ENCODE results near the gene SYT2. TPM values are rescaled to one million over a fixed set of nuclear protein-coding genes. Genes with fewer than 3 reads are reported as not detected.
"Not testable (repeated sequence)": the region's sequence is repeated elsewhere in the genome, so short reads cannot be mapped to it uniquely, and the experiment has no call there.

Gene SYT2
- total RNA-seq, 1 experiment from 2014 or later: 0.06 TPM

GRCh38 chr1:202568410-202568809, 141.8 kb downstream of the SYT2 start:
- Histone ChIP-seq H3K9me3 (replicated peaks) (no peaks in the 10 kb centered on the region), H3K36me3 (no peaks in the 10 kb centered on the region; the same call in none of the 2 replicates), H3K4me3 (no peak overlapping the region), H3K27me3 (no peaks in the 10 kb centered on the region), H3K27ac (no peak overlapping the region), H3K4me1 (0 out of 2 replicates have a peak, but pooled peaks cover 4% of the 10 kb centered on the region)
- no peak for DNase-seq

- H3K4me3 ChIP-seq: no peak overlapping the region
- H3K36me3 ChIP-seq: no peaks in the 10 kb centered on the region; the same call in none of the 2 replicates
- no peak overlapping the region for H3K27ac ChIP-seq
- no peaks in the 10 kb centered on the region for H3K27me3 ChIP-seq
- DNase-seq: no peak
- no peaks in the 10 kb centered on the region for H3K9me3 ChIP-seq (replicated peaks)
- 0 out of 2 replicates have a peak, but pooled peaks cover 4% of the 10 kb centered on the region for H3K4me1 ChIP-seq
Observed at GRCh38 chr1:202567738-202568137, 142.5 kb downstream of the SYT2 start.

- no peak overlapping the region for H3K27ac ChIP-seq
- DNase-seq: no peak
Observed at GRCh38 chr1:202565890-202566602, 144.2 kb downstream of the SYT2 start.

GRCh38 chr1:202564958-202565495, 145.2 kb downstream of the SYT2 start:
- no peaks in the 10 kb centered on the region for H3K9me3 ChIP-seq (replicated peaks)
- DNase-seq: no peak

More at GRCh38 chr1:202565890-202566602, 144.2 kb downstream of the SYT2 start:
- Histone ChIP-seq H3K9me3 (replicated peaks) (no peaks in the 10 kb centered on the region), H3K27me3 (no peaks in the 10 kb centered on the region), H3K4me1 (0 out of 2 replicates have a peak, but pooled peaks cover 4% of the 10 kb centered on the region), H3K36me3 (no peaks in the 10 kb centered on the region; the same call in none of the 2 replicates), H3K4me3 (no peak overlapping the region)

GRCh38 chr1:202563818-202564217, 146.4 kb downstream of the SYT2 start:
- no peaks in the 10 kb centered on the region for H3K9me3 ChIP-seq (replicated peaks)
- no peaks in the 10 kb centered on the region; the same call in none of the 2 replicates for H3K36me3 ChIP-seq
- H3K27me3 ChIP-seq: no peaks in the 10 kb centered on the region
- no peak for DNase-seq
- 0 out of 2 replicates have a peak, but pooled peaks cover 4% of the 10 kb centered on the region for H3K4me1 ChIP-seq
- H3K4me3 ChIP-seq: no peak overlapping the region
- no peak overlapping the region for H3K27ac ChIP-seq

More at GRCh38 chr1:202564958-202565495, 145.2 kb downstream of the SYT2 start:
- no peaks in the 10 kb centered on the region; the same call in none of the 2 replicates for H3K36me3 ChIP-seq
- H3K4me3 ChIP-seq: no peak overlapping the region
- H3K27me3 ChIP-seq: no peaks in the 10 kb centered on the region
- H3K27ac ChIP-seq: no peak overlapping the region
- 0 out of 2 replicates have a peak, but pooled peaks cover 4% of the 10 kb centered on the region for H3K4me1 ChIP-seq

- H3K4me1 ChIP-seq: 0 out of 2 replicates have a peak, but pooled peaks cover 4% of the 10 kb centered on the region
- no peaks in the 10 kb centered on the region for H3K9me3 ChIP-seq (replicated peaks)
- no peak overlapping the region for H3K4me3 ChIP-seq
- H3K36me3 ChIP-seq: no peaks in the 10 kb centered on the region; the same call in none of the 2 replicates
- DNase-seq: no peak
- no peak overlapping the region for H3K27ac ChIP-seq
- no peaks in the 10 kb centered on the region for H3K27me3 ChIP-seq
Observed at GRCh38 chr1:202562444-202563060, 147.7 kb downstream of the SYT2 start.

- H3K36me3 ChIP-seq: no peaks in the 10 kb centered on the region; the same call in none of the 2 replicates
- DNase-seq: no peak
- H3K27me3 ChIP-seq: no peaks in the 10 kb centered on the region
- no peaks in the 10 kb centered on the region for H3K9me3 ChIP-seq (replicated peaks)
- 0 out of 2 replicates have a peak, but pooled peaks cover 4% of the 10 kb centered on the region for H3K4me1 ChIP-seq
- H3K27ac ChIP-seq: no peak overlapping the region
- H3K4me3 ChIP-seq: no peak overlapping the region
Observed at GRCh38 chr1:202561726-202562443, 148.4 kb downstream of the SYT2 start.

- no peak for DNase-seq
- no peaks in the 10 kb centered on the region for H3K9me3 ChIP-seq (replicated peaks)
- H3K4me3 ChIP-seq: no peak overlapping the region
- no peaks in the 10 kb centered on the region; the same call in 1 of the 2 replicates for H3K36me3 ChIP-seq
- no peak overlapping the region for H3K27ac ChIP-seq
- H3K4me1 ChIP-seq: no peaks in the 10 kb centered on the region
- H3K27me3 ChIP-seq: no peaks in the 10 kb centered on the region
Observed at GRCh38 chr1:202561240-202561639, 149.0 kb downstream of the SYT2 start.

- not testable (repeated sequence) for H3K27me3 ChIP-seq; H3K27ac ChIP-seq; H3K4me3 ChIP-seq; H3K36me3 ChIP-seq; H3K4me1 ChIP-seq; H3K9me3 ChIP-seq (replicated peaks); DNase-seq
Observed at GRCh38 chr1:202557662-202558061, 152.6 kb downstream of the SYT2 start.

- not testable (repeated sequence) for H3K4me1 ChIP-seq
Observed at GRCh38 chr1:202556037-202556436, 154.2 kb downstream of the SYT2 start.

GRCh38 chr1:202554619-202555018, 155.6 kb downstream of the SYT2 start:
- H3K4me1 ChIP-seq; H3K9me3 ChIP-seq (replicated peaks); H3K4me3 ChIP-seq; H3K36me3 ChIP-seq; DNase-seq; H3K27me3 ChIP-seq; H3K27ac ChIP-seq: not testable (repeated sequence)

More at GRCh38 chr1:202556037-202556436, 154.2 kb downstream of the SYT2 start:
- H3K9me3 ChIP-seq (replicated peaks); H3K4me3 ChIP-seq; H3K27ac ChIP-seq; H3K36me3 ChIP-seq; DNase-seq; H3K27me3 ChIP-seq: not testable (repeated sequence)

- H3K27me3 ChIP-seq: no peaks in the 10 kb centered on the region
- H3K4me1 ChIP-seq: peaks cover 10% of the 10 kb centered on the region; the same call in 1 of the 2 replicates
- no peaks in the 10 kb centered on the region for H3K36me3 ChIP-seq
- DNase-seq: peak in 1 of 2 experiments; percentile 20
- no peak overlapping the region for H3K4me3 ChIP-seq
- H3K9me3 ChIP-seq (replicated peaks): no peaks in the 10 kb centered on the region
- no peak overlapping the region for H3K27ac ChIP-seq
Observed at GRCh38 chr1:202553560-202554038, 156.7 kb downstream of the SYT2 start.

GRCh38 chr1:202553078-202553477, 157.2 kb downstream of the SYT2 start:
- not testable (repeated sequence) for H3K4me1 ChIP-seq; H3K9me3 ChIP-seq (replicated peaks); H3K27me3 ChIP-seq; H3K4me3 ChIP-seq; H3K36me3 ChIP-seq; DNase-seq; H3K27ac ChIP-seq

- not testable (repeated sequence) for H3K36me3 ChIP-seq; H3K4me3 ChIP-seq; H3K9me3 ChIP-seq (replicated peaks); H3K27ac ChIP-seq; H3K27me3 ChIP-seq; DNase-seq; H3K4me1 ChIP-seq
Observed at GRCh38 chr1:202552615-202553014, 157.6 kb downstream of the SYT2 start.
